Nephron (organoid): ENCODE data around the gene VCPKMT.

Source experiments
- H3K27ac Mint-ChIP-seq, 3 experiments: 2 replicates each; pipeline ENCODE4 v1.8.0; 2020; ENCODE audit warnings: mixed read lengths in 3 of 3, mild to moderate bottlenecking in 2 of 3, moderate library complexity in 1 of 3
- H3K27me3 Mint-ChIP-seq: 2 replicates; pipeline ENCODE4 v1.8.0; 2021; ENCODE audit warnings: low read depth, mild to moderate bottlenecking, moderate library complexity, mixed read lengths
- H3K36me3 Mint-ChIP-seq: 2 replicates; pipeline ENCODE4 v1.8.0; 2020; ENCODE audit warnings: low read depth, mixed read lengths
- H3K4me1 Mint-ChIP-seq: 2 replicates; pipeline ENCODE4 v1.8.0; 2020; ENCODE audit warnings: mixed read lengths
- H3K4me3 Mint-ChIP-seq, 3 experiments: 2 replicates each; pipeline ENCODE4 v1.8.0; 2020; ENCODE audit warnings: mild to moderate bottlenecking in 3 of 3, mixed read lengths in 3 of 3, moderate library complexity in 2 of 3
- H3K9me3 Mint-ChIP-seq: 2 replicates; pipeline ENCODE4 v1.8.0; 2020; ENCODE audit warnings: mixed read lengths
- CTCF ChIP-seq, 3 experiments: fragments of 200-600 bp; sonication (generic); IDR thresholded peaks; one replicate each; pipeline ENCODE4 v1.5.0; 2021; ENCODE audit warnings: antibody characterized with exemption in 3 of 3; ENCODE audit not compliant: unreplicated experiment in 3 of 3

The VCPKMT gene

GRCh38 chr14:50110323-50111037 is 5.9 kb downstream of the VCPKMT start:
- Mint-ChIP-seq H3K27me3 (no peaks in the 10 kb centered on the region), H3K9me3 (no peaks in the 10 kb centered on the region), H3K4me1 (peaks cover 2% of the 10 kb centered on the region), H3K27ac (no peak overlapping the region), H3K36me3 (peaks cover 55% of the 10 kb centered on the region), H3K4me3 (no peak overlapping the region)
- no peak for TF ChIP-seq CTCF (IDR thresholded peaks at IDR 0.05; ENCODE audit: unreplicated experiment in 3 of 3)

- H3K4me3 Mint-ChIP-seq, result no peak overlapping the region
- H3K27me3 Mint-ChIP-seq, result no peaks in the 10 kb centered on the region
- peak; percentile 35 to 44 (median 39) for TF ChIP-seq CTCF (IDR thresholded peaks at IDR 0.05; ENCODE audit: unreplicated experiment in 3 of 3)
- no peaks in the 10 kb centered on the region for H3K9me3 Mint-ChIP-seq
- peak overlapping the region in 1 of 3 experiments; percentile 60 for H3K27ac Mint-ChIP-seq
- no peaks in the 10 kb centered on the region for H3K4me1 Mint-ChIP-seq
- peaks cover 51% of the 10 kb centered on the region for H3K36me3 Mint-ChIP-seq
These were observed 7.0 kb downstream of the VCPKMT start for GRCh38 chr14:50109342-50109741.

- H3K9me3 Mint-ChIP-seq, result no peaks in the 10 kb centered on the region
- no peak overlapping the region for H3K4me3 Mint-ChIP-seq
- no peaks in the 10 kb centered on the region for H3K27me3 Mint-ChIP-seq
- no peak for TF ChIP-seq CTCF (IDR thresholded peaks at IDR 0.05; ENCODE audit: unreplicated experiment in 3 of 3)
- H3K4me1 Mint-ChIP-seq, result peaks cover 10% of the 10 kb centered on the region
- H3K27ac Mint-ChIP-seq, result peak overlapping the region; percentile 74 to 83 (median 78)
- H3K36me3 Mint-ChIP-seq, result peaks cover 39% of the 10 kb centered on the region
These were observed 8.5 kb downstream of the VCPKMT start for GRCh38 chr14:50107850-50108249.

DNA sequence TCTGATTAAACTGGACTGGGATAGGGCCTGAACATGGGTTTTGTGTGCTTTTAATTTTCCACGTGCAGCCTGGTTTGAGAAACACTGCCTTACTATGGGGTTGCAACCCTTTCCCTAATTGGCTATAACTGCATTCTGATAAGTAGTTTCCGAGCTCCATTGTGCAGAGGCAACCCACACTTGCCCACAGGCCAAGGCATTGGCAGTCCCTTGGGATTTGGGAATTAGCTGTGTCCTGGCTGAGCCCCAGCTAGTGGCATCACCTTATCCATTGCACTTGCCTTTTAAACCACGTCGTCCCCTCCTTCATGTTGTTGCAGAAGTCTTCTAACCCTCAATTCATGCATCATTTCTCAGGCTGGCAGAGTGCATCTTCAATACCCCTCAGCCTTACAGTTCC is 10.2 kb downstream of the VCPKMT start:
- H3K36me3 Mint-ChIP-seq, result peaks cover 27% of the 10 kb centered on the region
- H3K27ac Mint-ChIP-seq, result no peak overlapping the region
- no peak for TF ChIP-seq CTCF (IDR thresholded peaks at IDR 0.05; ENCODE audit: unreplicated experiment in 3 of 3)
- no peaks in the 10 kb centered on the region for H3K9me3 Mint-ChIP-seq
- no peaks in the 10 kb centered on the region for H3K27me3 Mint-ChIP-seq
- H3K4me1 Mint-ChIP-seq, result peaks cover 10% of the 10 kb centered on the region
- H3K4me3 Mint-ChIP-seq, result no peak overlapping the region

DNA sequence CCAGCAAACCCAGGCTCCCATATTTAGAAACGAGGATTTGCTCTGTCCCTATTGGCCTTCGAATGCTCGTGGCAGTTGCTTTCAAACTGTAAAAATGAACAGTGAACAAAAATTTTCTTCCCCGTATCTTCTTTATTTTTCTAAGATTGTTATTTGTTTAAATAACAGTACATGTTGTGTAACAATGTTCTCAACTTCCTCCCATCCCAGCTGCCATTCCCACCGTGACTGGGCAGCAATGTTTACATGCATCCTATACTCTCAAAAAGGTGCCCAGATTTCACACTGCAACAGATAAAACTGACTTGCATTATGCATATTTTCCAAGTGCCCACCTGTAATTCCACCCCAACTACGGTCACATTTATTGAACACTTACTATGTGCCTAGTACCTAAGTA is 12.8 kb downstream of the VCPKMT start:
- no peaks in the 10 kb centered on the region for H3K27me3 Mint-ChIP-seq
- H3K4me1 Mint-ChIP-seq, result peaks cover 10% of the 10 kb centered on the region
- no peaks in the 10 kb centered on the region for H3K9me3 Mint-ChIP-seq
- peaks cover 13% of the 10 kb centered on the region for H3K36me3 Mint-ChIP-seq
- H3K4me3 Mint-ChIP-seq, result no peak overlapping the region
- peak overlapping the region; percentile 61 to 78 (median 68) for H3K27ac Mint-ChIP-seq
- no peak for TF ChIP-seq CTCF (IDR thresholded peaks at IDR 0.05; ENCODE audit: unreplicated experiment in 3 of 3)

DNA sequence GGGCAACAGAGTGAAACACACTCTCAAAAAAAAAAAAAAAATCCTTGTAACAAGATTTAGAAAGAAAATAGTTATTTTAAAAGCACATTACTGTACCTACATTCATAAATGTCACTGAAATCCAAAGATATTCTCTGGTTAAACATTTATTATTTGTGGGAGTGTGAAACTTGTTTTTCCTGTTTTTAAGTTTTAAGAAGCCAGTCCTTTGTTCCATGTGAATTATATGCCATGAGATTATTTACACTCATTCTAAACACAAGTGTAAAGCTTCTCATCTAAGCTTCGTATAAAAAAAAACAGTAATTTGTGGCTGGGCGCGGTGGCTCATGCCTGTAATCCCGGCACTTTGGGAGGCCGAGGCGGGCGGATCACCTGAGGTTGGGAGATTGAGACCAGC is 15.0 kb downstream of the VCPKMT start:
- Mint-ChIP-seq H3K27me3 (no peaks in the 10 kb centered on the region), H3K36me3 (peaks cover 4% of the 10 kb centered on the region), H3K27ac (peak overlapping the region in 1 of 3 experiments; percentile 59), H3K9me3 (no peaks in the 10 kb centered on the region), H3K4me1 (peaks cover 10% of the 10 kb centered on the region), H3K4me3 (no peak overlapping the region)
- TF ChIP-seq CTCF (IDR thresholded peaks at IDR 0.05; ENCODE audit: unreplicated experiment in 3 of 3), result no peak
